GM12875 (cell line): ENCODE results near the gene HOXA7.

ENCODE experiments used
- H3K4me3 ChIP-seq: one replicate; pipeline ENCODE4 v1.5.1; 2011; ENCODE audit warnings: low read depth, low read length, control low read depth
- TF ChIP-seq, protein P1 (sequence below): IDR thresholded peaks from 2 replicates; pipeline ENCODE4 v1.5.1; 2011; ENCODE audit warnings: low read depth, mild to moderate bottlenecking, control low read depth, inconsistent platforms, low read length, moderate library complexity, borderline replicate concordance; ENCODE audit not compliant: insufficient read depth

Gene HOXA7

DNA sequence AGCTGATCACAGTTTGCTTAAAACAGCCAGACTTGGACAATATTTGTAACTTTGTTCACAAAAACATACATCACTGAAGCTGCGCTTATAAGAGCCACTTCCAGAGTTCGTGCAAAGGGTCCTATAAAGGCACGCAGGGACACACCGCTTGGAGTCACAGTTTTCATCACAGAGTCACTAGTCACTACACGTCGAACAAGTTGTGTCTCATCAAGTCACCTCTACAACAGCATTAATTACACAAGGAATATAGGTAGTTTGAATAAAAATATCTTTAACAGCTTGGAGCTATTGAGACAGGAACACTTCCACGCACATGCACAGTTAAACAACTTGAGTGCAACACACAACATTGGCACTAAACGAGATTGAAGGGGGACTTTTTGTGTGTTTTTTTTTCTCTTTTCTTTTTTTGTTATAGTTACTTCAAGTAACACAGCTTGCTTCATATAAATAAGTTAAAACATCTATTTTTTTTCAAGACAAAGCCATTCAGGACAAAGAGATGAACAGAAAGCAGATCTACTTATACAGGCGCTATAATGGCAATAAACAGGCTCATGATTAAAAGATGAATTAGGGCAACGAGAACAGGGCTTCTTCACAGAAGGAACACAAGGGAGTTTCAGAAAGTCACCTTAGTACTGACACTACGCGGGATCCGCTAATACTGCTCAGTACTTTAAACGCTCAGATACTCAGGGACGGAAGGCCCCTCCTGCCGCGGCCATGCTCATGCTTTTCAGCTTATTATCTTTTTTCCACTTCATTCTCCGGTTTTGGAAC, 15.1 kb downstream of the HOXA7 start:
- H3K4me3 ChIP-seq, result no peak overlapping the region
- TF ChIP-seq, protein P1, sequence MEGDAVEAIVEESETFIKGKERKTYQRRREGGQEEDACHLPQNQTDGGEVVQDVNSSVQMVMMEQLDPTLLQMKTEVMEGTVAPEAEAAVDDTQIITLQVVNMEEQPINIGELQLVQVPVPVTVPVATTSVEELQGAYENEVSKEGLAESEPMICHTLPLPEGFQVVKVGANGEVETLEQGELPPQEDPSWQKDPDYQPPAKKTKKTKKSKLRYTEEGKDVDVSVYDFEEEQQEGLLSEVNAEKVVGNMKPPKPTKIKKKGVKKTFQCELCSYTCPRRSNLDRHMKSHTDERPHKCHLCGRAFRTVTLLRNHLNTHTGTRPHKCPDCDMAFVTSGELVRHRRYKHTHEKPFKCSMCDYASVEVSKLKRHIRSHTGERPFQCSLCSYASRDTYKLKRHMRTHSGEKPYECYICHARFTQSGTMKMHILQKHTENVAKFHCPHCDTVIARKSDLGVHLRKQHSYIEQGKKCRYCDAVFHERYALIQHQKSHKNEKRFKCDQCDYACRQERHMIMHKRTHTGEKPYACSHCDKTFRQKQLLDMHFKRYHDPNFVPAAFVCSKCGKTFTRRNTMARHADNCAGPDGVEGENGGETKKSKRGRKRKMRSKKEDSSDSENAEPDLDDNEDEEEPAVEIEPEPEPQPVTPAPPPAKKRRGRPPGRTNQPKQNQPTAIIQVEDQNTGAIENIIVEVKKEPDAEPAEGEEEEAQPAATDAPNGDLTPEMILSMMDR, result no peak

DNA sequence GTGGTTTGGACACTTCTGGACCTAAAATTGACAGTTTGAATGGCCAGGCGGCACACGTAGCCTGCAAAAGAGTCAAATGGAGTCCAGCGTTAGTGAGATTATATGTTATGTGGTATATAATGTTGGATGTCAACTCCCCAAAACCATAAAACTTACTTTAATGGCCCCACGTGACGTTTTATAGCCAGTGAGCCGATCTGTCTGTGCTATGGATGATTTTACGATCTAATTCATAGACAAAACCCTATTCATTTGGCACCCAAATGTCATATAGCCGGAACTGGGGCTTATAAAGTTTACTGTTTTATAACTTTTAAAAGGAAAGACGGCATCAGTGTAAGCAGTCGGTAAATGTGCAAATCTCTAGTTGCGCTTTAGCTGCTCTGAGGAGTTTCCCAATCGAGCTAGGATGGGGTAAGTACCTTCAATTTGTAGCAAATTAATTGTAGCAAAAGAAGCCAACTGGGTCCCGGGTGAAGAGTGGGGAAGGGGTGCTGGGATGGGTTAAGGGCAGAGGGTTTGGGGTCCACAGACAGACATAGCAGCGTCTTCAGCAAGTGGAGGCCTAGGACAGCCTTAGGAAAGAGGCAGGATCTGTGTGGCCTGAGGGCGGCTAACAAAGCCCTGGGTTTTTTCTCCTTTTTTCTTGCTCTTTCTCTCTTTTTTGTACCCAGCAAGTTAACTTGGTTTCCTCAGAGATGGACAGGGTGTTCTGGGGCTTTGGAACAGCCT, 16.2 kb downstream of the HOXA7 start:
- no peak overlapping the region for H3K4me3 ChIP-seq

DNA sequence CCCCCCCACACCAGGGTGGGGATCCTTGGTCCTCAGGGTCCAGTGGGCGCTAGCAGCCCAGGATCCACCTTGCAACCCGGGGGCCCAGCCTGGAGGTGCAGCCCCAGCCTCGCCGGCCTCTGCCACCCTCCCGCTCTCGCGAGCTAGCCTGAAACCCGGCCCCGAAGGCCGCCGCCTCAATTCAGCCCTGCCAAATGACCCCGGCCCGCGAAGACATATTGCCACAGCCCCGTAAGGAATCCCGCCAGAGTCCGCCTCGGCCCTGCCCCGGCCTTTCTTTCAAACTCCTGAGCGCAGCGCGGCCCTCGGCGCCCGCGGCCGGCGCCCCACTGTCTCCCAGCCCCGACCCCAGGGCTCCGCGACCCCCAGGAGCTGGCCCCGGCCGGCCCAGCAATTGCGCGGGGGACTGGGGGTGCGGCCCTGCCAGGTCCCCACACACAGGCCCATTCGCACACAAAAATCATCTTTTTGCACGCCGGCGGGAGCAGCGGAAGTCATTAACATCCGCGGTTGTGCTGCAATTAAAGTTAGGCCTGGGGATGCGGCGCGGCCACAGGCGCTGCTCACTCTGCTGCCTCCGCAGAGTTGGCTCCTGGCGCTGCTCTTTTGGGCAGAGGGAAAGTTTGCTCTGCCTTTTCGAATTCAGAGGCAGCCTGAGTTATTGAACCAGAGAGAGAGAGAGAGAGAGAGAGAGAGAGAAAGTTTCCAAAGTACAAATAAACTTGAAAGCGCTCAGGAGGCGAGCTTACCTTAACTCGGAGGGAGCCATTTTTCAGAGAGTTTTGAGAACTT, 16.9 kb downstream of the HOXA7 start:
- TF ChIP-seq, protein P1, result no peak
- H3K4me3 ChIP-seq, result no peak overlapping the region

More for the DNA sequence above, 16.2 kb downstream of the HOXA7 start:
- TF ChIP-seq, protein P1, result no peak

DNA sequence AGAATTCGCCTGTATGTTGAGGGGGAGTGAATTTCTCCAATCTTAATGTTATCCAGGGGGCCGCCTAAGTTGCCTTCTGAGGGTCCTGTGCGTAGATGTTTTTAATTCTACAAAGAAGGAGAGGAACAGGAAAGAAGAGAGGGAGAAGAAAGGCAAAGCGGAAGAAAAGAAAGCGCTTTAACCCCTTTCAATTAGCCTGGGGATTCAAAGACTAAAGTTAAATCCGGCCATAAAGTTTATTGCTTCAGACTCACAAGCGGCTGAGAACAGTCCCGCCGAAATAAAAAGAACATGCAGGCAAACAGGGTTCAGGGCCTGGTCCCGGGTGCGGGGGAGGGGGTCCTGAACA, 17.5 kb downstream of the HOXA7 start:
- no peak overlapping the region for H3K4me3 ChIP-seq
- TF ChIP-seq, protein P1, result no peak

DNA sequence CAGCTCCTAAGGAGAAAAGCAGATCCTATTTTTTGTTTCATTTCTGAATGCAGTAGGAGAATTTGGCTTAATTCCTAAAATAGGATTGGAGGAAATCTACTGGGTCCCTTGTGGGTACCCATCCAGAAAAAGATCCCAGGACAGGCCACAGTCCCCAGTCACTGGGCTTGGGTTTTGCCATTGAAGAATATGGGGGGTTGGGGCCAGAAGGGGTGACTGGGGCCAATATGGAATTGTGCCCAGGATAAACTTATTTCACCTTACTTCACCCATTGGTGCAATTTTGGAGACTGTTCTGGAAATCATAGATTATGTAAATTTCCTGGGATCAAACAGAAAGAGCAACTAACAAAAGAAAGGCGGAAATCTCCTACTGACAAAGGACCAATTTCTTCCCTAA, 18.0 kb downstream of the HOXA7 start:
- no peak overlapping the region for H3K4me3 ChIP-seq
- TF ChIP-seq, protein P1, result no peak

DNA sequence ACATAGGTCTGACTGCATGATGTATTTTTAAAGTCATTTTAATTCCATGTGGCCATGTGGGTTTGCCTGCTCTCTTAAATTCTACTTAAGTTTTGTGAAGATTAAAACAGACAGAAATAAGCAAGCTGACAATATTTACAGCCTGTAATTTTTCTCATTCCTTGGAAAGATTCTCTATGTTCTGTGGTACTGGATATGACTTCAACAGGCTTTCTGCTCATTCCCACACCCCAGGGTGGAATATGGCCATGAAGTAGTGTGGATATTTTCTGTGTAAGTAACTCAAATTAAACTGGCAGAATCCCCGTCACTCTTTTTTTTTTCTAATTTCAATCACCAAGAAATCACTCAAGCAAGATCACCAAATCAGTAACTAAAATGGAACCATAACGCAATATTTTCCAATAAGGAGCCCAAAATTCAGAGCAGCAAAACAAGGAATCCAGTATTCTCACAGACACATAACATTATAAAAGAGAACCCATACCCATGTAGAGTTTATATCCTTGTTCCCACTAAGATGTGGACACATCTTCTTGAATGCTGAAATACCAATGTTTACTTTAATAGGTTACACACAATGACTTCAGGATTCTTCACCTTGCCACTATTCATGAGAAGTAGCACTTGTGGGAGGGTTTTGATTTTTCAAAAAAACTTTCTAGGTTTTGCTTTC, 18.7 kb downstream of the HOXA7 start:
- TF ChIP-seq, protein P1, result no peak

More for the DNA sequence above, 18.7 kb downstream of the HOXA7 start:
- H3K4me3 ChIP-seq, result no peak overlapping the region
